ENCODE results near the gene MAP2K7. TPM values are rescaled to one million over a fixed set of nuclear protein-coding genes. Genes with fewer than 3 reads are reported as not detected.

The MAP2K7 gene
- total RNA-seq (ENCODE audit: low replicate concordance): 3.4 and 10.2 TPM in 2 replicates

- peak; percentile 99 for DNase-seq (ENCODE audit: low read depth)
- TF ChIP-seq, protein P1, sequence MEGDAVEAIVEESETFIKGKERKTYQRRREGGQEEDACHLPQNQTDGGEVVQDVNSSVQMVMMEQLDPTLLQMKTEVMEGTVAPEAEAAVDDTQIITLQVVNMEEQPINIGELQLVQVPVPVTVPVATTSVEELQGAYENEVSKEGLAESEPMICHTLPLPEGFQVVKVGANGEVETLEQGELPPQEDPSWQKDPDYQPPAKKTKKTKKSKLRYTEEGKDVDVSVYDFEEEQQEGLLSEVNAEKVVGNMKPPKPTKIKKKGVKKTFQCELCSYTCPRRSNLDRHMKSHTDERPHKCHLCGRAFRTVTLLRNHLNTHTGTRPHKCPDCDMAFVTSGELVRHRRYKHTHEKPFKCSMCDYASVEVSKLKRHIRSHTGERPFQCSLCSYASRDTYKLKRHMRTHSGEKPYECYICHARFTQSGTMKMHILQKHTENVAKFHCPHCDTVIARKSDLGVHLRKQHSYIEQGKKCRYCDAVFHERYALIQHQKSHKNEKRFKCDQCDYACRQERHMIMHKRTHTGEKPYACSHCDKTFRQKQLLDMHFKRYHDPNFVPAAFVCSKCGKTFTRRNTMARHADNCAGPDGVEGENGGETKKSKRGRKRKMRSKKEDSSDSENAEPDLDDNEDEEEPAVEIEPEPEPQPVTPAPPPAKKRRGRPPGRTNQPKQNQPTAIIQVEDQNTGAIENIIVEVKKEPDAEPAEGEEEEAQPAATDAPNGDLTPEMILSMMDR (IDR thresholded peaks at IDR 0.05; ENCODE audit: insufficient read depth, low read length): peak; percentile 49
These were observed at the start of gene MAP2K7 for GRCh38 chr19:7903244-7904073. MAP2K7 (plus strand) TSS chr19:7903877; CDS start chr19:7903945, 68 bp downstream.

GRCh38 chr19:7855426-7856108 lies 48.1 kb upstream of the MAP2K7 start:
- no peak overlapping the region for H3K4me3 ChIP-seq (ENCODE audit: low read depth, low read length)
- DNase-seq (ENCODE audit: low read depth): no peak
- TF ChIP-seq, protein P1 (IDR thresholded peaks at IDR 0.05; ENCODE audit: insufficient read depth, low read length): no peak

More at GRCh38 chr19:7903244-7904073, at the start of gene MAP2K7:
- peak within 1 kb of the TSS; percentile 88 for H3K4me3 ChIP-seq (ENCODE audit: low read depth, low read length)

- H3K4me3 ChIP-seq (ENCODE audit: low read depth, low read length): no peak overlapping the region
- no peak for DNase-seq (ENCODE audit: low read depth)
- TF ChIP-seq, protein P1 (IDR thresholded peaks at IDR 0.05; ENCODE audit: insufficient read depth, low read length): no peak
These were observed 47.5 kb upstream of the MAP2K7 start for GRCh38 chr19:7856109-7856591.

DNA sequence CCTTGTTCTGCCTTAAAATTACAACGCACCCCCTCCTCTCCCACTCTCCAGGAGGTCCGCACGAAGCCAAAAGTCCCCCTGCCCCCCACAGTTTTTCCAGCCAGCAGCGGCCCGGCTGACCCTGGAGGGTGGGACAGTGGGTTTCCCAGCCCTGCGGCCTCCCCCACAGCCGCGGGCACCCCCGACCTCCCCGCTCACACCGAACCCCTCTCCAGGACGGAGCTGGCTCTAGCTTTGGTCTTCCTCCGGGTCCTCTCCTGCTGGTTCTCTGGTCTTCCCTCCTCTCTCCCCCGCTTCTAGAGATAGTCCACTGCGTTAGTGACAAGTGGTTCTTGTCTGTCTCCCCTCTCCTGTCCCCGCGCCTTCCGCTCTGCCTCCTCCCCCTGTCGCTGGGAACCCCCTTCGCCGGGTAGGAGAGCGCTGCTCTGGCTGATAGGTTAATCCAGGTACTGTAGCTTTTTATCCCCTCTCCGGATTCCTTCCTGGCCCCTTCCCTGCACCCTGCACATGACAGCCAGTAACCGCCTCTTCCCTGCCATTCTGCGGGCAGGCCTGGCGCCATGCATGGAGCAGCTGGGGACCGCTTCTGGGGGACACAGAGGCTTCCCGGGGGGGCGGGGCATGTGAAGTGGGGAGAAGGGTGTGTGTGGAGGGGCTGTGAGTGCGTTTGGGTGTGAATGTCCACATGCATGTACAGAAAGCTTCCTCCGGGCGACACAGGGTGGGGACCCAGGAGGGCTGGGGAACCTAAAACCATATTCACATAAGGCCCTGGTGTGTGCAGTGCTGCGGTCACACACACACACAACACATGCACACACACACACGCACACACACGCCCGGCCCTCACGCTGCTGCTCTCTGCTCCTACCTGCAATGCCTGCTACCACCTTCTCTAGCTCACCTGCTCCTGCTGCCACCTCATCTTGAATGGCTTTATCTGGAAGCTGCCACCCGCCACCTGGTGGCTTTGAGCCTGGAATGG lies 46.7 kb upstream of the MAP2K7 start:
- H3K4me3 ChIP-seq (ENCODE audit: low read depth, low read length): no peak overlapping the region
- TF ChIP-seq, protein P1 (IDR thresholded peaks at IDR 0.05; ENCODE audit: insufficient read depth, low read length): no peak
- no peak for DNase-seq (ENCODE audit: low read depth)

DNA sequence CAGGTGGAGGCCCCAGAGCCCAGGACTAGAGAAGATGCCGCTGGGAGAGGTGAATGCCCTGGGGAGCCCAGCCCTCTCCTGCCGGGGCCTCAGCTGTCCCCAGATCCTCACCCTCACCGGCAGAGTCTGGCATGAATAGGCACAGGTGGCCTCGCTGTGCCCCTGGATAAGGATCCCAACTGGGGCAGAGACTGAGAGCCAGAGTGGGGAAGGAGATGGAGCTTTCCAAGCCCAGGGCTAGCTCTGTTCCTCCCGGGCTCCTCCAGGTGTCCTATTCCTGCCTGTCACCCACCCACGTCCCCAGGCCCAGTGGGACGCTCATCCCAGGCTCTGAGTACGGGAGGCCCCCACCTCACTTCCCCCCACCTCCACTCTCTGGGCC lies 46.0 kb upstream of the MAP2K7 start:
- no peak overlapping the region for H3K4me3 ChIP-seq (ENCODE audit: low read depth, low read length)
- TF ChIP-seq, protein P1 (IDR thresholded peaks at IDR 0.05; ENCODE audit: insufficient read depth, low read length): no peak
- DNase-seq (ENCODE audit: low read depth): no peak

Measured in fibroblast of the aortic adventitia (primary cell).